AG04450 (cell line): Measurements from ENCODE around the gene CEP85. TPM values are rescaled to one million over a fixed set of nuclear protein-coding genes. Genes with fewer than 3 reads are reported as not detected.

Source experiments
- CTCF ChIA-PET: fragments of 300-600, 350-600 bp; formaldehyde crosslinking; extraction: SDS; loops from one replicate; lab custom pipeline; 2022; ENCODE audit warnings: antibody characterized with exemption, inconsistent platforms; lab: Charles Lee
- POLR2A ChIA-PET: fragments of 350-600 bp; formaldehyde crosslinking; extraction: SDS; loops from one replicate; lab custom pipeline; 2021; ENCODE audit warnings: antibody characterized with exemption, inconsistent platforms; lab: Yijun Ruan, JAX
- DNase-seq: peaks from one replicate; pipeline ENCODE4 v3.0.0-alpha.2; 2011; ENCODE audit warnings: low read depth, low spot score
- H3K27ac ChIP-seq: one replicate; pipeline ENCODE4 v1.5.1; 2012; ENCODE audit warnings: low read depth, low read length, control low read depth
- H3K27me3 ChIP-seq: one replicate; pipeline ENCODE4 v1.6.0; 2012; ENCODE audit warnings: low read length; ENCODE audit not compliant: control insufficient read depth, insufficient read depth
- H3K4me3 ChIP-seq: 2 replicates; pipeline ENCODE4 v1.5.1; 2011; ENCODE audit warnings: mild to moderate bottlenecking, low read depth, low read length, control low read depth
- H3K9me3 ChIP-seq: 2 replicates; pipeline ENCODE4 v1.5.1; 2012; ENCODE audit warnings: low read length; ENCODE audit not compliant: control insufficient read depth, insufficient read depth
- CTCF ChIP-seq: IDR thresholded peaks from 2 replicates; pipeline ENCODE4 v1.5.1; 2011; ENCODE audit warnings: low read depth, low read length, control low read depth, inconsistent platforms
- polyA plus RNA-seq: library from polyadenylated mRNA; depleted of rRNA; stranded (reverse); fragments of >200 nt; gene quantifications from 2 replicates; pipeline ENCODE4 v1.2.3, GENCODE V29; 2011

The CEP85 gene
- polyA plus RNA-seq, 1 experiment: 5.8 TPM

GRCh38 chr1:26289158-26290059 lies 55.4 kb downstream of the CEP85 start:
- TF ChIP-seq CTCF: no peak
- Histone ChIP-seq H3K4me3 (no peak overlapping the region), H3K27me3 (no peaks in the 10 kb centered on the region), H3K27ac (no peak overlapping the region), H3K9me3 (no peaks in the 10 kb centered on the region; the same call in 1 of the 2 replicates)
- POLR2A ChIA-PET: no interaction called here
- no peak for DNase-seq
- CTCF ChIA-PET: interaction anchor here (0.7 to 1.3 kb wide), 4 partner anchors 14 to 128 kb away, joined by 3 to 6 read pairs (median 4); partner anchors contain the start of gene CEP85

- H3K27ac ChIP-seq: no peak overlapping the region
- no peak for TF ChIP-seq CTCF
- ChIA-PET POLR2A (no interaction called here), CTCF (no interaction called here)
- H3K9me3 ChIP-seq: no peaks in the 10 kb centered on the region; the same call in 1 of the 2 replicates
- H3K4me3 ChIP-seq: no peak overlapping the region
- no peaks in the 10 kb centered on the region for H3K27me3 ChIP-seq
- no peak for DNase-seq
Observed at GRCh38 chr1:26290122-26290881, 56.3 kb downstream of the CEP85 start.

- POLR2A ChIA-PET: no interaction called here
- H3K27me3 ChIP-seq: no peaks in the 10 kb centered on the region
- CTCF ChIA-PET: no interaction called here
- H3K9me3 ChIP-seq: no peaks in the 10 kb centered on the region
- no peak for DNase-seq
- no peak overlapping the region for H3K27ac ChIP-seq
- H3K4me3 ChIP-seq: no peak overlapping the region
- no peak for TF ChIP-seq CTCF
Observed at GRCh38 chr1:26290882-26291261, 56.9 kb downstream of the CEP85 start.

- H3K27ac ChIP-seq: no peak overlapping the region
- CTCF ChIA-PET: no interaction called here
- DNase-seq: no peak
Observed at GRCh38 chr1:26291433-26291832, 57.4 kb downstream of the CEP85 start.

More at GRCh38 chr1:26291433-26291832, 57.4 kb downstream of the CEP85 start:
- no peaks in the 10 kb centered on the region for H3K27me3 ChIP-seq
- POLR2A ChIA-PET: no interaction called here
- no peak for TF ChIP-seq CTCF
- H3K9me3 ChIP-seq: no peaks in the 10 kb centered on the region
- no peak overlapping the region for H3K4me3 ChIP-seq
